H54 (cell line): ENCODE results near the gene CXCL8.

Experiments
- DNase-seq: peaks from one replicate; pipeline ENCODE4 v3.0.0; 2011; ENCODE audit warnings: low spot score, mixed read lengths; ENCODE audit not compliant: insufficient read length
- FAIRE-seq: peaks from 3 replicates; lab custom pipeline; 2011; peaks lifted over from hg19 to GRCh38; lab: Jason Lieb, UNC
- POLR2A ChIP-seq: IDR thresholded peaks from 2 replicates; pipeline ENCODE4 v1.6.1; 2011; ENCODE audit warnings: low read depth, mild to moderate bottlenecking, low read length

Gene CXCL8

GRCh38 chr4:73707918-73708577 is 32.3 kb upstream of the CXCL8 start:
- peak; percentile 66 for FAIRE-seq
- no peak for DNase-seq
- TF ChIP-seq POLR2A = no peak

- FAIRE-seq (no peak), DNase-seq (no peak)
- no peak for TF ChIP-seq POLR2A
These were observed 30.8 kb upstream of the CXCL8 start for GRCh38 chr4:73709451-73710033.

- TF ChIP-seq POLR2A = no peak
- FAIRE-seq (no peak), DNase-seq (no peak)
These were observed 30.3 kb upstream of the CXCL8 start for GRCh38 chr4:73710094-73710493.

GRCh38 chr4:73711989-73712388 is 28.4 kb upstream of the CXCL8 start:
- DNase-seq (no peak), FAIRE-seq (no peak)
- no peak for TF ChIP-seq POLR2A

GRCh38 chr4:73713650-73714049 is 26.7 kb upstream of the CXCL8 start:
- FAIRE-seq = no peak
- no peak for DNase-seq
- TF ChIP-seq POLR2A = no peak

GRCh38 chr4:73714647-73715046 is 25.7 kb upstream of the CXCL8 start:
- no peak for DNase-seq
- FAIRE-seq = no peak
- TF ChIP-seq POLR2A = no peak

- FAIRE-seq = no peak
- DNase-seq = no peak
- no peak for TF ChIP-seq POLR2A
These were observed 24.7 kb upstream of the CXCL8 start for GRCh38 chr4:73715659-73716058.

- DNase-seq (no peak), FAIRE-seq (no peak)
- no peak for TF ChIP-seq POLR2A
These were observed 21.7 kb upstream of the CXCL8 start for GRCh38 chr4:73718375-73719373.

- no peak for TF ChIP-seq POLR2A
- DNase-seq = no peak
- FAIRE-seq = no peak
These were observed 18.9 kb upstream of the CXCL8 start for GRCh38 chr4:73721435-73721834.

- no peak for FAIRE-seq
- no peak for TF ChIP-seq POLR2A
- DNase-seq = no peak
These were observed 18.5 kb upstream of the CXCL8 start for GRCh38 chr4:73721909-73722308.

GRCh38 chr4:73723023-73723422 is 17.3 kb upstream of the CXCL8 start:
- no peak for FAIRE-seq
- no peak for TF ChIP-seq POLR2A
- DNase-seq = no peak

- no peak for TF ChIP-seq POLR2A
- DNase-seq = no peak
- no peak for FAIRE-seq
These were observed 16.4 kb upstream of the CXCL8 start for GRCh38 chr4:73723928-73724327.

GRCh38 chr4:73725510-73725909 is 14.9 kb upstream of the CXCL8 start:
- FAIRE-seq = no peak
- DNase-seq = no peak
- TF ChIP-seq POLR2A = no peak

GRCh38 chr4:73725985-73726384 is 14.4 kb upstream of the CXCL8 start:
- FAIRE-seq = peak; percentile 70
- DNase-seq = peak; percentile 13
- TF ChIP-seq POLR2A = no peak
